ENCODE results near the gene CEP170. TPM values are rescaled to one million over a fixed set of nuclear protein-coding genes. Genes with fewer than 3 reads are reported as not detected.

The CEP170 gene
- total and polyA plus RNA-seq, 10 of the 15 experiments (the other 5 are each of a cell fraction or from before 2014, with no cell fraction given) = 15.0 to 67.3 (median 40.2) TPM

GRCh38 chr1:243253926-243254232 lies 1.2 kb downstream of the CEP170 start:
- FAIRE-seq (no peak), DNase-seq (ENCODE audit: low read depth, low spot score) (no peak), ATAC-seq (no peak)
- intact Hi-C loops (cut with micrococcal nuclease; ENCODE audit: unreplicated experiment) = loop anchor here (2.0 kb wide), 1 partner anchor 61 kb away; no protein-coding TSS in a partner anchor
- peak overlapping the region; percentile 92 for H3K4me3 ChIP-seq
- no TSS peak for BruUV-seq (replicated peaks)
- RAD21 ChIA-PET (ENCODE audit: unreplicated experiment) = interaction anchor here (3.0 kb wide), 1 partner anchor 60 kb away, joined by 39 read pairs; no protein-coding TSS in a partner anchor
- H3K27ac ChIP-seq (ENCODE audit: control insufficient read depth, insufficient read depth) = peak overlapping the region; percentile 95
- SMC1A ChIA-PET (ENCODE audit: uncharacterized antibody, unreplicated experiment) = interaction anchor here (0.9 to 6.0 kb wide), 7 partner anchors 15 to 60 kb away, joined by 3 to 43 read pairs (median 4); no protein-coding TSS in a partner anchor
- 1% methylated on average over 4 of the region's 4 CpGs for WGBS (ENCODE audit: insufficient coverage, insufficient replicate concordance, low lambda C conversion rate, missing lambda C conversion rate)
- TF ChIP-seq FOXM1 (IDR thresholded peaks at IDR 0.05; ENCODE audit: low read depth, low read length) = no peak
- TF ChIP-seq PML (IDR thresholded peaks at IDR 0.05; ENCODE audit: low read length) = 0 out of 2 replicates have a peak, but pooled peaks have one; percentile 3
- in situ Hi-C loops (cut with MboI) = no loop called here
- no peaks in the 10 kb centered on the region for H3K9me3 ChIP-seq (replicated peaks; ENCODE audit: control insufficient read depth, insufficient read depth, low read length)
- peak overlapping the region; percentile 54 for H3K9ac ChIP-seq (ENCODE audit: control insufficient read depth, insufficient read depth, low read length)
- H4K20me1 ChIP-seq (ENCODE audit: control insufficient read depth, insufficient read depth) = no peaks in the 10 kb centered on the region
- no peaks in the 10 kb centered on the region for H3K27me3 ChIP-seq (replicated peaks in 1 of 2; ENCODE audit: control insufficient read depth in 2 of 2, insufficient read depth in 2 of 2, low read length in 1 of 2)
- H3K79me2 ChIP-seq (ENCODE audit: control insufficient read depth, insufficient read depth, low read length) = peaks cover 79% of the 10 kb centered on the region
- peaks cover 5% of the 10 kb centered on the region; the same call in 1 of the 2 replicates for H3K4me1 ChIP-seq (ENCODE audit: control insufficient read depth, insufficient read depth, low read length)
- peak overlapping the region; percentile 93 for H3K4me2 ChIP-seq (ENCODE audit: control insufficient read depth, insufficient read depth)
- no peaks in the 10 kb centered on the region; a peak in 1 of 4 replicates for H3K36me3 ChIP-seq (ENCODE audit: control insufficient read depth in 2 of 2, insufficient read depth in 2 of 2, low read length in 1 of 2)
- POLR2A ChIA-PET = interaction anchor here (0.8 to 3.9 kb wide), 3 partner anchors 16 to 60 kb away, joined by 3 to 30 read pairs (median 4); no protein-coding TSS in a partner anchor
- no peak overlapping the region for H2AFZ ChIP-seq (ENCODE audit: control insufficient read depth, low read depth, low read length)
- CTCF ChIA-PET = interaction anchor here (1.3 to 1.5 kb wide), 2 partner anchors 12 to 24 kb away, joined by 3 to 4 read pairs; no protein-coding TSS in a partner anchor

GRCh38 chr1:243253211-243253925 lies 1.7 kb downstream of the CEP170 start:
- Histone ChIP-seq H2AFZ (ENCODE audit: control insufficient read depth, low read depth, low read length) (no peak overlapping the region), H3K27me3 (replicated peaks in 1 of 2; ENCODE audit: control insufficient read depth in 2 of 2, insufficient read depth in 2 of 2, low read length in 1 of 2) (no peaks in the 10 kb centered on the region), H3K9ac (ENCODE audit: control insufficient read depth, insufficient read depth, low read length) (peak overlapping the region; percentile 54), H3K79me2 (ENCODE audit: control insufficient read depth, insufficient read depth, low read length) (peaks cover 85% of the 10 kb centered on the region), H3K27ac (ENCODE audit: control insufficient read depth, insufficient read depth) (peak overlapping the region; percentile 95), H3K9me3 (replicated peaks; ENCODE audit: control insufficient read depth, insufficient read depth, low read length) (no peaks in the 10 kb centered on the region), H4K20me1 (ENCODE audit: control insufficient read depth, insufficient read depth) (no peaks in the 10 kb centered on the region), H3K4me2 (ENCODE audit: control insufficient read depth, insufficient read depth) (peak overlapping the region; percentile 93), H3K4me1 (ENCODE audit: control insufficient read depth, insufficient read depth, low read length) (peaks cover 5% of the 10 kb centered on the region; the same call in 1 of the 2 replicates), H3K36me3 (ENCODE audit: control insufficient read depth in 2 of 2, insufficient read depth in 2 of 2, low read length in 1 of 2) (no peaks in the 10 kb centered on the region; a peak in 1 of 4 replicates), H3K4me3 (peak overlapping the region; percentile 92)
- POLR2A ChIA-PET = interaction anchor here (0.8 to 3.9 kb wide), 3 partner anchors 15 to 61 kb away, joined by 3 to 30 read pairs (median 4); no protein-coding TSS in a partner anchor
- BruUV-seq (replicated peaks) = TSS peak; percentile 67
- intact Hi-C loops (cut with micrococcal nuclease; ENCODE audit: unreplicated experiment) = no loop called here
- whole genome bisulfite sequencing (ENCODE audit: insufficient coverage, insufficient replicate concordance, low lambda C conversion rate, missing lambda C conversion rate) = 30% methylated on average over 8 of the region's 8 CpGs
- CTCF ChIA-PET = interaction anchor here (1.0 to 1.5 kb wide), 3 partner anchors 12 to 23 kb away, joined by 3 to 4 read pairs (median 3); no protein-coding TSS in a partner anchor
- TF ChIP-seq DPF2 (IDR thresholded peaks at IDR 0.05) (no peak), HDGF (IDR thresholded peaks at IDR 0.05) (no peak), E2F4 (IDR thresholded peaks at IDR 0.05; ENCODE audit: low read depth, low read length) (no peak), IKZF1 (conservative IDR thresholded peaks at IDR 0.05) (no peak), CREB1 (IDR thresholded peaks at IDR 0.05; ENCODE audit: low read depth) (no peak), BCL3 (IDR thresholded peaks at IDR 0.05; ENCODE audit: borderline replicate concordance, insufficient read depth, low read depth, low read length, poor library complexity, severe bottlenecking) (no peak), FOS (IDR thresholded peaks at IDR 0.05; ENCODE audit: borderline replicate concordance, extremely low read depth, insufficient read length) (no peak)
- no peak for ATAC-seq
- DNase-seq (ENCODE audit: low read depth, low spot score) = no peak
- peak; percentile 27 for FAIRE-seq
- RAD21 ChIA-PET (ENCODE audit: unreplicated experiment) = interaction anchor here (1.0 to 3.0 kb wide), 2 partner anchors 39 to 61 kb away, joined by 3 to 39 read pairs; no protein-coding TSS in a partner anchor
- in situ Hi-C loops (cut with MboI) = no loop called here
- SMC1A ChIA-PET (ENCODE audit: uncharacterized antibody, unreplicated experiment) = interaction anchor here (0.9 to 6.0 kb wide), 8 partner anchors 15 to 60 kb away, joined by 3 to 43 read pairs (median 4); no protein-coding TSS in a partner anchor
